Pancreas (tissue), 10 donors: Measurements from ENCODE around the gene WBP1. TPM values are rescaled to one million over a fixed set of nuclear protein-coding genes. Genes with fewer than 3 reads are reported as not detected.
A peak's percentile ranks its signal among the peaks of the same experiment; 100 is the strongest.
"Not testable (repeated sequence)": the region's sequence is repeated elsewhere in the genome, so short reads cannot be mapped to it uniquely, and the experiment has no call there.

Experiments
- ATAC-seq, 4 donors: fragments of 200-7000 bp; cut with Tn5 transposase; one replicate each; pipeline versions ENCODE4 v1.8.0 to v1.9.1; 2020; ENCODE audit warnings: mild to moderate bottlenecking in 4 of 4, moderate library complexity in 4 of 4
- DNase-seq, 6 donors: peaks; one replicate each; pipeline ENCODE4 v3.0.0-alpha.2; 2020
- FAIRE-seq: peaks from 2 replicates; lab custom pipeline; 2012; peaks lifted over from hg19 to GRCh38; lab: Jason Lieb, UNC
- H3K27ac ChIP-seq, 4 donors: fragments of 200-600 bp; sonication (generic); 1 replicate in 3 of 4; 2 replicates in 1 of 4; pipeline versions ENCODE4 v1.5.0 to v1.8.0; 2020
- H3K27me3 ChIP-seq, 4 donors: fragments of 200-600 bp; one replicate each; pipeline ENCODE4 v1.8.0; 2021
- H3K36me3 ChIP-seq, 3 donors: fragments of 200-600 bp; sonication (generic) in 1 of 3; one replicate each; pipeline versions ENCODE4 v1.5.0 to v1.8.0; 2020 to 2021
- H3K4me1 ChIP-seq, 3 donors: fragments of 200-600 bp; one replicate each; pipeline ENCODE4 v1.8.0; 2021
- H3K4me3 ChIP-seq, 4 donors: fragments of 200-600 bp; sonication (generic) in 2 of 4; one replicate each; pipeline versions ENCODE4 v1.5.0 to v1.8.0; 2020 to 2021
- H3K9me3 ChIP-seq, 4 donors: fragments of 200-600 bp; one replicate each; pipeline ENCODE4 v1.8.0; 2021
- WGBS, 2 donors: extraction: QIAGEN DNeasy Blood & Tissue Kit; methylation state at CpG; one replicate each; pipeline ENCODE4 v1.1.7; 2013; 5-methylcytosine and 5-hydroxymethylcytosine counted together
- intact Hi-C, 3 donors: fragments of 100-400 bp; cut with DNase I; formaldehyde crosslinking; loops; one replicate each; pipeline versions ENCODE4 v1.11.1 to v1.14.2; 2022
- polyA plus RNA-seq, 2 donors: library from polyadenylated mRNA; stranded (reverse); fragments of 200-250 nt; gene quantifications; one replicate each; pipeline ENCODE4 v1.2.3, GENCODE V29; 2013
- total RNA-seq, 6 donors: library from RNA; stranded (reverse); fragmentation: NEBNext Ultra II Directional in 4 of 6; extraction: Animal tissue kit (Norgen Biotek cat#: 25700) in 4 of 6; gene quantifications; one replicate each; pipeline versions ENCODE4 v1.2.1 to v1.2.4, GENCODE V29; 2021 to 2023
- TF ChIP-seq, protein P1 (sequence below), 4 donors: fragments of 200-600 bp; sonication (generic) in 3 of 4; IDR thresholded peaks; one replicate each; pipeline versions ENCODE4 v1.5.0 to v1.8.0; 2021; ENCODE audit warnings: antibody characterized with exemption in 4 of 4
- donor health status: healthy with polysubstance abuse.
- donor health status: DM: no; HTN: no; CAD: no; lungs with moderate emphysema.
- donor health status: DM: no; HTN: no; CAD: no.
- donor health status: control.
- donor health status: control.
- donor health status: Bipolar disorder and iron deficiency.
- donor health status: DM: yes; HTN: yes; CAD: no.
- donor health status: DM: no; HTN: no; CAD: no.
- donor health status: DM: no; HTN: no; CAD: no.
- donor health status: DM: yes; HTN: yes; CAD: no.

WBP1 gene
- total and polyA plus RNA-seq, 8 donors: 29.1 to 149 (median 44.7) TPM

DNA sequence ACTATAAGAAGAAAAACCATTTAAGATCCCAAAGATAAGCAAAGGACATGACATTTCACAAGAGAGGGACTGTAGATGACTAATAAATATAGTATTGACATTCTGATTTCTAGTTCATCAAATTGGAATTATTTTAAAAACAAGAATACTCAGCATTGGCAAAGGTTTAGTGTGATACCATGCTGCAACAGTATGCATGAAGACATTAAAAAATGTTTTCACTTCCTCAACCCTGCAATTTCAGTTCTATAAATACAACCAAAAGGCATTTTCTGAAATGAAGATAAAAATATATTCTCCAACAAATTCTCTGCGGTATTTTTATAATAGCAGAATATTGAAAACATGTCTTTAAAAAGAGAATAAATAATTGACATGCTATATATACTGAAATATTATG is 38.9 kb upstream of the WBP1 start:
- intact Hi-C loops: no loop called here
- H3K4me1 ChIP-seq: peaks cover 0 to 4% (median 0%) of the 10 kb centered on the region in 3 donors
- H3K36me3 ChIP-seq: no peaks in the 10 kb centered on the region
- no peaks in the 10 kb centered on the region for H3K27me3 ChIP-seq
- no peaks in the 10 kb centered on the region for H3K9me3 ChIP-seq
- DNase-seq (no peak), ATAC-seq (no peak), FAIRE-seq (no peak)
- TF ChIP-seq, protein P1, sequence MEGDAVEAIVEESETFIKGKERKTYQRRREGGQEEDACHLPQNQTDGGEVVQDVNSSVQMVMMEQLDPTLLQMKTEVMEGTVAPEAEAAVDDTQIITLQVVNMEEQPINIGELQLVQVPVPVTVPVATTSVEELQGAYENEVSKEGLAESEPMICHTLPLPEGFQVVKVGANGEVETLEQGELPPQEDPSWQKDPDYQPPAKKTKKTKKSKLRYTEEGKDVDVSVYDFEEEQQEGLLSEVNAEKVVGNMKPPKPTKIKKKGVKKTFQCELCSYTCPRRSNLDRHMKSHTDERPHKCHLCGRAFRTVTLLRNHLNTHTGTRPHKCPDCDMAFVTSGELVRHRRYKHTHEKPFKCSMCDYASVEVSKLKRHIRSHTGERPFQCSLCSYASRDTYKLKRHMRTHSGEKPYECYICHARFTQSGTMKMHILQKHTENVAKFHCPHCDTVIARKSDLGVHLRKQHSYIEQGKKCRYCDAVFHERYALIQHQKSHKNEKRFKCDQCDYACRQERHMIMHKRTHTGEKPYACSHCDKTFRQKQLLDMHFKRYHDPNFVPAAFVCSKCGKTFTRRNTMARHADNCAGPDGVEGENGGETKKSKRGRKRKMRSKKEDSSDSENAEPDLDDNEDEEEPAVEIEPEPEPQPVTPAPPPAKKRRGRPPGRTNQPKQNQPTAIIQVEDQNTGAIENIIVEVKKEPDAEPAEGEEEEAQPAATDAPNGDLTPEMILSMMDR (IDR thresholded peaks at IDR 0.05): no peak
- H3K27ac ChIP-seq: no peak overlapping the region
- H3K4me3 ChIP-seq: no peak overlapping the region
- WGBS, 2 donors: 84 to 94% methylated on average over 1 of the region's 1 CpG

DNA sequence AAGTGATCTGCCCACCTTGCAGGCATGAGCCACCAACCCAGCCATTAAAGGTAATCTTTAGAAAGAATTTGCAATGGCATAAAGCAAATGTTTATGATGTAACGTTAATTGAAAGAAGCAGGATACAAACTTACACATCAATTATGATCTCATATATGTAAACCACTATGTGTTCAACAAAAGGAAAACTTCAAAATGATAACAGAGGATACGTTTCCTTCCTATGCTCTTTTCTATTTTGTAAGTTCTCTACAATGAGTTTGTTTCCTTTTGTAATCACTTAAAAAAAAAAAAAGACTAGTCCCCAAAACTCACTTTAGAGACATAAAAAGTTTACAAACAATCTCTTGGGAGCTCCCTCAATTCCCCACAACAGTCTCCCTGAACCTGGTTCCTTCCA is 38.2 kb upstream of the WBP1 start:
- WGBS, 2 donors: 79 to 93% methylated on average over 2 of the region's 2 CpGs
- FAIRE-seq (no peak), DNase-seq (no peak), ATAC-seq (no peak)
- H3K9me3 ChIP-seq: no peaks in the 10 kb centered on the region
- H3K4me1 ChIP-seq: peaks cover 0 to 4% (median 0%) of the 10 kb centered on the region in 3 donors
- H3K27me3 ChIP-seq: no peaks in the 10 kb centered on the region
- TF ChIP-seq, protein P1 (IDR thresholded peaks at IDR 0.05): no peak
- intact Hi-C loops: no loop called here
- H3K4me3 ChIP-seq: no peak overlapping the region
- H3K36me3 ChIP-seq: no peaks in the 10 kb centered on the region
- no peak overlapping the region for H3K27ac ChIP-seq

DNA sequence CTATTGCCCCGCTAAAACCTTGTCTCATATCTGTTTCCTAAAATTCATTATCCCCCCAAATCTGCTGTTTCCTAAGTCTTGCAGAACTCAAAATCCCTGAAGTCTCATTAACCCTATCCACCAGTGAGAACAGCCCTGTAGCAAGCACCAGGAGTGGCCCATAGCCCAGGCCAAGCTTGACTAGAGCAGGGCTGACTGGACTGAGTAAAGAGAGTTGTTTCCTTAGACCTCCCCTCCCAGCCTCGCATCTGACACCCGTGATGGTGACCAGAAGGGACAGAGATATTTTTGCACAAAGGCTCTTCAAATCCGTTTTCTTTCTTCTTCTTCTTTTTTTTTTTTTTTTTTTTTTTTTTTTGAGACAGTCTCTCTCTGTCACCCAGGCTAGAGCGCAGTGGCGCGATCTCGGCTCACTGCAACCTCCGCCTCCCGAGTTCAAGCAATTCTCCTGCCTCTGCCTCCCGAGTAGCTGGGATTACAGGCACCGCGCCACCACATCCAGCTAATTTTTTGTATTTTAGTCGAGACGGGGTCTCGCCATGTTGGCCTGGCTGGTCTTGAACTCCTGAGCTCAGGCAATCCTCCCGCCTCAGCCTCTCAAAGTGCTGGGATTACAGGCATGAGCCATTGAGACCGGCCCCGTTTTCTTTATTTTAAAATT is 37.7 kb upstream of the WBP1 start:
- peak overlapping the region in 2 of 4 donors; percentile 51 to 63 for H3K4me3 ChIP-seq

DNA sequence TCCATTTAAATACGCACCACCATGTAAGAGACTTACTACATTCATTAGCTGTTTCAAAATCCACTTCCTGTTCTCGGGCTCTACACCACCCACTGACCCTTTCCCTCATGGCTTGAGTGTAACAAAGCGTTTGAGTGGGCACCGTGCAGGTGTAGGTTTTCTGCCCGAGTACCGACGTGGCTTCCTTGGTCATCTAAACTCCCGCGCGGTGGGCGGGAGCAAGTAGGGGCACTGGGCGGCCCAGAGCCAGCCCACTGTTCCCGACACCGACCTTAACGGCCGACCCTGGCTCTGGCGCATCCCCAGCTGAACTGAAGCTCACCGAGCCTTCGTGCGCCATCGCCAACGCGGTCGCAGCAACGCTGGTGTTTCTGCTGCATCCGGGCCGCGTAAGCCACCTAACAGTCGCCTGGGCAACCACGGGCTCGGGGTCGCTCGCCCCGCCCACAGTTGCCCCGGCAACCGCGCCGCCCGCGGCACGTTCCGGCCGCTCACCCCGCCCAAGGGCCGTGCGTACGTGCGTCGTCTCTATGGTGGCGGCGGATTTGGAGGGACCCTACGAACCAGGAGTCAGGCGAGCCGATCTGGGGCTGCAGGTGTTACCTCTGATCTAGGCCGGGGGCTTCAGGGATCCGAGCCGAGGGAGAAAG is 36.9 kb upstream of the WBP1 start, which contains the start of the genes C2orf81 and WDR54:
Gene C2orf81, minus strand, starts transcription at position 399 of the 650 bp plus-strand sequence. Its CDS starts 59 bp downstream, at position 340.
Gene WDR54, plus strand, starts transcription at position 510 of the 650 bp plus-strand sequence. CDS start 424 bp downstream, outside the sequence.
- peak; percentile 71 to 93 (median 88) for DNase-seq
- intact Hi-C loops: no loop called here
- peaks cover 0 to 4% (median 0%) of the 10 kb centered on the region in 3 donors for H3K4me1 ChIP-seq
- H3K27me3 ChIP-seq: no peaks in the 10 kb centered on the region
- H3K9me3 ChIP-seq: no peaks in the 10 kb centered on the region
- 0% methylated on average over 56 to 57 of the region's 57 CpGs for whole genome bisulfite sequencing, 2 donors
- FAIRE-seq: no peak
- ATAC-seq: peak; percentile 88 to 96 (median 93)
- TF ChIP-seq, protein P1 (IDR thresholded peaks at IDR 0.05): no peak
- H3K27ac ChIP-seq: peak within 1 kb of the TSS in 2 of 4 donors; percentile 38 to 42
- H3K36me3 ChIP-seq: peaks cover 0 to 7% (median 0%) of the 10 kb centered on the region in 3 donors
- H3K4me3 ChIP-seq: peak within 1 kb of the TSS; percentile 33 to 63 (median 51)

More for the DNA sequence above, 37.7 kb upstream of the WBP1 start:
- intact Hi-C loops, DNase-seq, H3K27me3 ChIP-seq, ATAC-seq, H3K9me3 ChIP-seq, FAIRE-seq, H3K27ac ChIP-seq, H3K36me3 ChIP-seq, H3K4me1 ChIP-seq: not testable (repeated sequence)
- 70 to 71% methylated on average over 19 of the region's 19 CpGs for WGBS, 2 donors

DNA sequence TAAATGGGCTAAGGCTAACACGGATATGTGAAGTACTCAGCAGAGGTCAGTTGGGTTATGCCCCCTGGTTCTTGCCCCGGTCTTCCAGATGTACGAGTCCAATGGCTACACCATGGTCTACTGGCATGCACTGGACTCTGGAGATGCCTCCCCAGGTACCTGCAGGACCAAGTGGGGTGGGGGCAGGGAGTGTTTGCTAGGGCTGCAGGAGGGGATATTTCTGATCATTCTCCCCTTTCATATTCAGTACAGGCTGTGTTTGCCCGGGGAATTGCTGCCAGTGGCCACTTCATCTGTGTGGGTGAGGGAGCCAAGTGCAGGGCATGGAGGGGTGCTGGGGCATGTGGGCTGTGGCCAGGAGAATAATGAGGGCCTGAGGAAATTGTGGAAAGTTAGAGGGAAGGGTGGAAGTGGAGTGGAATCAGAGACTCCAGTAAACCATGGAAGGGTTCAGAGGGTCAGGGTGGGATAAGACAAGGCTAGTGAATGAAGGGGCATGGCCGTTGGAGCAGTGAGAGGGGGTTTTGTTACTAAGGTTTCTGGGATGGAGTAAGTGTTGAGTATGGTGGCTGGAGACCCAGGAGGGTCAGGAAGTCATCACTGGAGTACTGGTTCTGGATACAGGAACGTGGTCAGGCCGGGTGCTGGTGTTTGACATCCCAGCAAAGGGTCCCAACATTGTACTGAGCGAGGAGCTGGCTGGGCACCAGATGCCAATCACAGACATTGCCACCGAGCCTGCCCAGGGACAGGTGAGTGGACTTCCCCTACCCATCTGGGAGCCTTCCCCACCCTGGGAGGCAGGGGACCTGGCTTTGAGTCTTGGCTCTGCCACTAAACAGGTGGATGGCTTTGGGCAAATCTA is 34.8 kb upstream of the WBP1 start:
- intact Hi-C loops: no loop called here

More for the DNA sequence above, 34.8 kb upstream of the WBP1 start:
- ATAC-seq (no peak), DNase-seq (peak in 1 of 6 donors; percentile 67), FAIRE-seq (no peak)
- peaks cover 0 to 20% (median 6%) of the 10 kb centered on the region in 3 donors for H3K36me3 ChIP-seq
- 56 to 61% methylated on average over 9 of the region's 9 CpGs for WGBS, 2 donors
- H3K27ac ChIP-seq: no peak overlapping the region
- no peaks in the 10 kb centered on the region for H3K9me3 ChIP-seq
- TF ChIP-seq, protein P1 (IDR thresholded peaks at IDR 0.05): no peak
- peaks cover 0 to 4% (median 0%) of the 10 kb centered on the region in 3 donors for H3K4me1 ChIP-seq
- no peak overlapping the region for H3K4me3 ChIP-seq
- no peaks in the 10 kb centered on the region for H3K27me3 ChIP-seq
